Astrocyte (in vitro differentiated cells and primary cell): ENCODE results near the gene GPR39.

Experiments used
- CTCF ChIP-seq: IDR thresholded peaks from 2 replicates; pipeline ENCODE4 v1.5.1; 2011; ENCODE audit warnings: low read depth, mild to moderate bottlenecking, inconsistent platforms, low read length, moderate library complexity; ENCODE audit not compliant: insufficient read depth
- EZH2 ChIP-seq: IDR thresholded peaks from 2 replicates; pipeline ENCODE4 v1.6.1; 2012; ENCODE audit warnings: mild to moderate bottlenecking, low read length, inconsistent platforms; ENCODE audit not compliant: insufficient read depth

GRCh38 chr2:132468821-132469675, 52.4 kb downstream of the GPR39 start:
- TF ChIP-seq EZH2 (no peak), CTCF (no peak)
